Thoracic aorta (tissue), 2 donors: ENCODE data around the gene BRD9. TPM values are rescaled to one million over a fixed set of nuclear protein-coding genes. Genes with fewer than 3 reads are reported as not detected.
"Not testable (repeated sequence)": the region's sequence is repeated elsewhere in the genome, so short reads cannot be mapped to it uniquely, and the experiment has no call there.

Source experiments
- ATAC-seq: fragments of 150-250 bp; one replicate; pipeline ENCODE4 v1.8.0; 2017; ENCODE audit warnings: low read depth; ENCODE audit not compliant: insufficient number of reproducible peaks, low FRiP score
- DNase-seq: peaks from one replicate; pipeline ENCODE4 v3.0.0-alpha.2; 2020; ENCODE audit warnings: low spot score
- H3K27ac ChIP-seq, 2 donors: fragments of 200-600 bp; sonication (generic); 1 replicate in 1 of 2; 2 replicates in 1 of 2; pipeline ENCODE4 v1.5.1; 2016; ENCODE audit warnings: mild to moderate bottlenecking in 2 of 2, moderate library complexity in 2 of 2
- H3K27me3 ChIP-seq: fragments of 200-600 bp; sonication (generic); replicated peaks from 2 replicates; pipeline ENCODE4 v1.6.0; 2016; ENCODE audit warnings: mild to moderate bottlenecking; ENCODE audit not compliant: insufficient read depth
- H3K36me3 ChIP-seq: fragments of 200-600 bp; sonication (generic); one replicate; pipeline ENCODE4 v1.5.1; 2016
- H3K4me1 ChIP-seq, 2 donors: fragments of 200-600 bp; sonication (generic); 1 replicate in 1 of 2; 2 replicates in 1 of 2; pipeline versions ENCODE4 v1.5.1 to v1.6.0; 2016; ENCODE audit warnings: low read depth in 2 of 2, mild to moderate bottlenecking in 1 of 2; ENCODE audit not compliant: control insufficient read depth in 1 of 2
- H3K4me3 ChIP-seq: fragments of 200-600 bp; sonication (generic); 2 replicates; pipeline ENCODE4 v1.5.1; 2016; ENCODE audit warnings: mild to moderate bottlenecking
- H3K9me3 ChIP-seq: fragments of 200-600 bp; sonication (generic); 2 replicates; pipeline ENCODE4 v1.5.1; 2016
- CTCF ChIP-seq: fragments of 200-600 bp; sonication (generic); IDR thresholded peaks from one replicate; pipeline ENCODE4 v1.5.1; 2019; ENCODE audit warnings: antibody characterized with exemption
- total RNA-seq, 2 donors: library from RNA; depleted of rRNA; stranded (reverse); fragments of >200 nt; gene quantifications; one replicate each; pipeline versions ENCODE4 v1.1.0 to v1.2.3, GENCODE V29; 2016

BRD9 gene
- total RNA-seq, 2 donors from 2014 or later: 30.7 to 54.5 TPM

GRCh38 chr5:920321-920720 is 27.7 kb upstream of the BRD9 start:
- no peak for TF ChIP-seq CTCF
- ATAC-seq: no peak
- Histone ChIP-seq H3K4me3 (no peak overlapping the region), H3K27me3 (no peaks in the 10 kb centered on the region), H3K9me3 (no peaks in the 10 kb centered on the region), H3K36me3 (no peaks in the 10 kb centered on the region), H3K27ac (no peak overlapping the region), H3K4me1 (no peaks in the 10 kb centered on the region)
- no peak for DNase-seq

GRCh38 chr5:919356-920000 is 26.9 kb upstream of the BRD9 start:
- ATAC-seq (no peak), DNase-seq (no peak)
- no peaks in the 10 kb centered on the region for H3K36me3 ChIP-seq

GRCh38 chr5:918717-919116 is 26.1 kb upstream of the BRD9 start:
- H3K27me3 ChIP-seq, H3K9me3 ChIP-seq, H3K36me3 ChIP-seq, H3K4me1 ChIP-seq, DNase-seq, ATAC-seq, H3K4me3 ChIP-seq, H3K27ac ChIP-seq: not testable (repeated sequence)

More at GRCh38 chr5:919356-920000, 26.9 kb upstream of the BRD9 start:
- no peaks in the 10 kb centered on the region for H3K4me1 ChIP-seq
- TF ChIP-seq CTCF: no peak
- no peak overlapping the region for H3K4me3 ChIP-seq
- no peaks in the 10 kb centered on the region for H3K9me3 ChIP-seq
- H3K27ac ChIP-seq: no peak overlapping the region
- no peaks in the 10 kb centered on the region for H3K27me3 ChIP-seq

GRCh38 chr5:916441-917293 is 24.1 kb upstream of the BRD9 start:
- Histone ChIP-seq H3K27me3 (no peaks in the 10 kb centered on the region), H3K27ac (no peak overlapping the region), H3K4me1 (no peaks in the 10 kb centered on the region), H3K4me3 (no peak overlapping the region), H3K9me3 (no peaks in the 10 kb centered on the region), H3K36me3 (no peaks in the 10 kb centered on the region)
- ATAC-seq (no peak), DNase-seq (no peak)
- TF ChIP-seq CTCF: no peak

- no peaks in the 10 kb centered on the region for H3K9me3 ChIP-seq
Observed at GRCh38 chr5:915946-916345, 23.3 kb upstream of the BRD9 start.

GRCh38 chr5:915346-915745 is 22.7 kb upstream of the BRD9 start:
- not testable (repeated sequence) for H3K27me3 ChIP-seq, H3K27ac ChIP-seq, H3K36me3 ChIP-seq, H3K9me3 ChIP-seq, H3K4me3 ChIP-seq, DNase-seq, H3K4me1 ChIP-seq, ATAC-seq

More at GRCh38 chr5:915946-916345, 23.3 kb upstream of the BRD9 start:
- no peaks in the 10 kb centered on the region for H3K27me3 ChIP-seq
- no peak for TF ChIP-seq CTCF
- no peak overlapping the region for H3K27ac ChIP-seq
- ATAC-seq (no peak), DNase-seq (no peak)
- no peak overlapping the region for H3K4me3 ChIP-seq
- H3K36me3 ChIP-seq: no peaks in the 10 kb centered on the region
- no peaks in the 10 kb centered on the region for H3K4me1 ChIP-seq
